ENCODE data around the gene NOD1.
A peak's percentile ranks its signal among the peaks of the same experiment; 100 is the strongest.

NOD1 gene

DNA sequence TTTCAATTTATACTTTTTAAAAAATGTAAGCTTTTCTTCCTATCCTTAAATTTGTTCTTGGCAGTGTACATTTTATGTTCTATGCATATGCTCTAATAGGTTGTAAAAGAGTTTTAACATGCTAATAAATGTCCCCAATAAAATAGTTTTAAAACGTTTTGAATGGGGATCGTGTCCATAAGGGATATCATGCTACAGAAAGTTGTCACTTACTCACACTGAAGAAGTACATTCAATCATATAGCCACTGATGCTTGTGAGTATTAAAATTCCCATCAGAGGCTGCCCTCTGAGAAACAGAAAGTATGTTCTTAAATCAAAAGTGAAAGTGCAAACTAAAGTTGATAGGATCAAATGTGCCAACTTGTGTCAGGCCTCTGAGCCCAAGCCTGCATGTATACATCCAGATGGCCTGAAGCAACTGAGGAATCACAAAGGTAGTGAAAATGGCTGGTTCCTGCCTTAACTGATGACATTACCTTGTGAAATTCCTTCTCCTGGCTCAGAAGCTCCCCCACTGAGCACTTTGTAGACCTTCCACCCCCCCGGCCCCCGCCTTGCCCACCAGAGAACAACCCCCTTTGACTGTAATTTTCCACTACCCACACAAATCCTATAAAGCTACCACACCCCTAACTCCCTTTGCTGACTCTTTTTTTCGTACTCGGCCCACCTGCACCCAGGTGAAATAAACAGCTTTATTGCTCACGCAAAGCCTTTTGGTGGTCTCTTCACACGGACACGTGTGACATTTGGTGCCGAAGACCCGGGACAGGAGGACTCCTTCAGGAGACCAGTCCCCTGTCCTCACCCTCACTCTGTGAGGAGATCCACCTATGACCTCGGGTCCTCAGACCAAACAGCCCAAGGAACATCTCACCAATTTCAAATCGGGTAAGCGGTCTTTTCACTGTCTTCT is 877 bp upstream of the NOD1 start:
- no peaks in the 10 kb centered on the region for H3K9me3 Mint-ChIP-seq
- H3K4me1 Mint-ChIP-seq = peaks cover 42% of the 10 kb centered on the region
- H3K4me3 Mint-ChIP-seq = peak overlapping the region; percentile 95 to 98
- H3K27me3 Mint-ChIP-seq = no peaks in the 10 kb centered on the region
- ATAC-seq (peak; percentile 47), DNase-seq (peak in 1 of 2 donors; percentile 35)
- peak overlapping the region; percentile 89 to 94 for H3K27ac Mint-ChIP-seq

GRCh38 chr7:30476459-30477145 is 2.0 kb downstream of the NOD1 start:
- H3K4me3 Mint-ChIP-seq = peak overlapping the region; percentile 32 to 38
- H3K27ac Mint-ChIP-seq = no peak overlapping the region
- DNase-seq = no peak
- no peak for ATAC-seq
- no peaks in the 10 kb centered on the region for H3K9me3 Mint-ChIP-seq
- H3K4me1 Mint-ChIP-seq = peaks cover 70% of the 10 kb centered on the region
- no peaks in the 10 kb centered on the region for H3K27me3 Mint-ChIP-seq

GRCh38 chr7:30475580-30475979 is 3.0 kb downstream of the NOD1 start:
- DNase-seq (no peak), ATAC-seq (no peak)
- no peaks in the 10 kb centered on the region for H3K9me3 Mint-ChIP-seq
- H3K4me1 Mint-ChIP-seq = peaks cover 80% of the 10 kb centered on the region
- peak overlapping the region in 1 of 2 donors; percentile 13 for H3K27ac Mint-ChIP-seq
- peak overlapping the region in 1 of 2 donors; percentile 19 for H3K4me3 Mint-ChIP-seq
- H3K27me3 Mint-ChIP-seq = no peaks in the 10 kb centered on the region

GRCh38 chr7:30474893-30475292 is 3.7 kb downstream of the NOD1 start:
- ATAC-seq = no peak
- H3K4me3 Mint-ChIP-seq = no peak overlapping the region

GRCh38 chr7:30474485-30474884 is 4.1 kb downstream of the NOD1 start:
- ATAC-seq = no peak

More at GRCh38 chr7:30474893-30475292, 3.7 kb downstream of the NOD1 start:
- H3K27ac Mint-ChIP-seq = no peak overlapping the region
- peaks cover 82% of the 10 kb centered on the region for H3K4me1 Mint-ChIP-seq
- no peaks in the 10 kb centered on the region for H3K9me3 Mint-ChIP-seq
- no peaks in the 10 kb centered on the region for H3K27me3 Mint-ChIP-seq
- no peak for DNase-seq

DNA sequence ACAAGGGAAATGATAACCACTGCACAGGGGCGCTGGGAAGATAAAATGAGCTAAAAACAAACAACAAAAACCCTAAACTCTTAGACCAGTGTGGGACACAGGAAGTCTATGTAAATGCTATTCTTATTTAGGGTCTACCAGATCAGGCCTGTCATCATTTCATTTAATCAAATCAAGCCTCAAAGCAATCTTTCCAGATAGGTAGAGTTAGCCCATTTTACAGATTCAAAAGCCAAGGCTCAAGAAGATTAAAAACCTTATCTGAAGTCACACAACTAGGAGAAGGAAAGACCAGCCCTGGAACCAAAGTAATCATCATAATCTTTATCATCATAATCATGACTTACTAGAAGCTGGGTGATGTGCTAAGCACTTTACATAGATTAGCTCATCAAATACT is 4.7 kb downstream of the NOD1 start:
- DNase-seq (no peak), ATAC-seq (no peak)
- no peak overlapping the region for H3K4me3 Mint-ChIP-seq
- H3K9me3 Mint-ChIP-seq = no peaks in the 10 kb centered on the region
- H3K4me1 Mint-ChIP-seq = peaks cover 84% of the 10 kb centered on the region
- no peaks in the 10 kb centered on the region for H3K27me3 Mint-ChIP-seq
- H3K27ac Mint-ChIP-seq = no peak overlapping the region

More at GRCh38 chr7:30474485-30474884, 4.1 kb downstream of the NOD1 start:
- DNase-seq = no peak
- no peaks in the 10 kb centered on the region for H3K9me3 Mint-ChIP-seq
- H3K27me3 Mint-ChIP-seq = no peaks in the 10 kb centered on the region
- H3K4me1 Mint-ChIP-seq = peaks cover 82% of the 10 kb centered on the region
- H3K4me3 Mint-ChIP-seq = no peak overlapping the region
- H3K27ac Mint-ChIP-seq = no peak overlapping the region

DNA sequence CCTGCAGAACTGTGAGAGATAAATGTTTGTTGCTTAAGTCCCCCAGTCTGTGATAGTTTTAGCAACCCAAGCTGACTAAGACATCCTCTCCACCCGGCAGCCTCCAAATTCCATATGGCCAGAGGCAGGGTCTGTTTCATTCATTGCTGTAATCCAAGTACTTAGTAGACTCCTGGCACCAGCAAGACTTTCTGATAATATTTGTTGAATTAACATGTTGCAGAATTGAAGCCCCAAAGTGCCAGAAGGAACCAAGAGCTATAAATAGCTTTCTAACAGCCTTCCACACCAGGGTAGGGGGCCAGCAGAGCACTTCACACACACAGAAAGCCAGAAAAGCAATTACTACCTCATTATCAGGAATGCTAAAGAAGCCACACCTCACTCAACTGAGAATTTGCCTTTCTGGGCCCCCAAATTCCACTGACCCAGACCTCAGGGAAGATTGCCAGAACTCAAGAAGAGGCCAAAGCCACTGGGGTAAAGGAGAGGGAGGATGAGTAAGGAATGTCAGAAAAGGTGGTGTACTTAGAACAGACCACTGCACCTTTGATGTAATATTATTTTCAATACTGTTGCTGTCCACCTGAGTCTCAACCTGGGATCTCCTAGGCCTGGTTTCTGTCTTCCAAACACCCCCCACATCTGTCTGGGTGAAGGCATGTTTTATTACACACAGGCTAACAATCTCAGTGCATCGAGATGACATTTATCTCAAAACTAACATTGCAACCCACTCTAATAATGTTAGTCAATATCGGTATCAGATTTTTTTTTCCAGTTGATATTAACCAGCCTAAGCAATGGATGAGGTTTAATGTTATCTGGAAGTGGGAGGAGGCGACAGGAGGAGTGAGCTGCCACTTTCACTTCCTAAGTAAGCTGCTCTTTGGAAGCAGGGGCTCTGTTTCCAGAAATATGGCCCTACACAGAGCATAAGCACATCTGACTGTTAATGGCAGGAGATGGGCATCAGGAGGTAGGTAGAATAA is 5.5 kb downstream of the NOD1 start:
- Mint-ChIP-seq H3K27ac (peak overlapping the region in 1 of 2 donors; percentile 38), H3K4me3 (no peak overlapping the region), H3K4me1 (peaks cover 91% of the 10 kb centered on the region), H3K27me3 (no peaks in the 10 kb centered on the region), H3K9me3 (no peaks in the 10 kb centered on the region)
- no peak for DNase-seq
- no peak for ATAC-seq

GRCh38 chr7:30472081-30472783 is 6.4 kb downstream of the NOD1 start:
- ATAC-seq (no peak), DNase-seq (no peak)
- H3K27ac Mint-ChIP-seq = peak overlapping the region; percentile 29 to 36

GRCh38 chr7:30471205-30471604 is 7.4 kb downstream of the NOD1 start:
- DNase-seq = no peak
- peak; percentile 28 for ATAC-seq
- Mint-ChIP-seq H3K4me1 (peaks cover 87% of the 10 kb centered on the region), H3K4me3 (no peak overlapping the region), H3K27ac (peak overlapping the region in 1 of 2 donors; percentile 50), H3K27me3 (no peaks in the 10 kb centered on the region), H3K9me3 (no peaks in the 10 kb centered on the region)

More at GRCh38 chr7:30472081-30472783, 6.4 kb downstream of the NOD1 start:
- H3K27me3 Mint-ChIP-seq = no peaks in the 10 kb centered on the region
- no peak overlapping the region for H3K4me3 Mint-ChIP-seq
- no peaks in the 10 kb centered on the region for H3K9me3 Mint-ChIP-seq
- peaks cover 96% of the 10 kb centered on the region for H3K4me1 Mint-ChIP-seq

GRCh38 chr7:30470771-30471170 is 7.8 kb downstream of the NOD1 start:
- Mint-ChIP-seq H3K27me3 (no peaks in the 10 kb centered on the region), H3K9me3 (no peaks in the 10 kb centered on the region), H3K4me1 (peaks cover 87% of the 10 kb centered on the region), H3K27ac (peak overlapping the region in 1 of 2 donors; percentile 50), H3K4me3 (no peak overlapping the region)
- ATAC-seq = peak; percentile 31
- no peak for DNase-seq

GRCh38 chr7:30470163-30470770 is 8.3 kb downstream of the NOD1 start:
- Mint-ChIP-seq H3K27ac (no peak overlapping the region), H3K9me3 (no peaks in the 10 kb centered on the region), H3K4me3 (no peak overlapping the region), H3K4me1 (peaks cover 87% of the 10 kb centered on the region), H3K27me3 (no peaks in the 10 kb centered on the region)
- ATAC-seq (no peak), DNase-seq (no peak)

- DNase-seq (no peak), ATAC-seq (no peak)
- H3K4me1 Mint-ChIP-seq = peaks cover 85% of the 10 kb centered on the region
- no peaks in the 10 kb centered on the region for H3K27me3 Mint-ChIP-seq
- H3K27ac Mint-ChIP-seq = no peak overlapping the region
- H3K4me3 Mint-ChIP-seq = no peak overlapping the region
- no peaks in the 10 kb centered on the region for H3K9me3 Mint-ChIP-seq
Observed at GRCh38 chr7:30469303-30469702, 9.3 kb downstream of the NOD1 start.

DNA sequence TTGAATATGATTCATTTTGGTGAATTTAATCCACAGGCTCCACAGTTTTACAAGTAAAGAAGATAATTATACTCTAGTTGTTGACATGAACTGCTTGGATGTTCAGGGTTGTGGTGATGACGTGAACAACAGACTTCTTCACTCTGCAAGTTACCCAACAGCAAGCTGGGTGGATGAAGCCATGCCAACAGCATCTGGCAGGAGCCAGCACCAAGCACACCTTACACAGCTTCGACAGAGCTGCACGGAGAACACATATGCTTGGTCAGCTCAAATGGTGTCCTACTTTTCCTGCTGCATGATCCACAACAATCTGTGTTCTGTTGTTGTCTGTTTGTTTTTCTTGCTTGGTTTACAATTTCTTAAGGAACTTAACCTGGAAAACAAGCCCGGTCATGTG is 9.8 kb downstream of the NOD1 start:
- Mint-ChIP-seq H3K27me3 (no peaks in the 10 kb centered on the region), H3K4me3 (no peak overlapping the region), H3K9me3 (no peaks in the 10 kb centered on the region), H3K27ac (no peak overlapping the region), H3K4me1 (peaks cover 83% of the 10 kb centered on the region)
- DNase-seq (no peak), ATAC-seq (no peak)

DNA sequence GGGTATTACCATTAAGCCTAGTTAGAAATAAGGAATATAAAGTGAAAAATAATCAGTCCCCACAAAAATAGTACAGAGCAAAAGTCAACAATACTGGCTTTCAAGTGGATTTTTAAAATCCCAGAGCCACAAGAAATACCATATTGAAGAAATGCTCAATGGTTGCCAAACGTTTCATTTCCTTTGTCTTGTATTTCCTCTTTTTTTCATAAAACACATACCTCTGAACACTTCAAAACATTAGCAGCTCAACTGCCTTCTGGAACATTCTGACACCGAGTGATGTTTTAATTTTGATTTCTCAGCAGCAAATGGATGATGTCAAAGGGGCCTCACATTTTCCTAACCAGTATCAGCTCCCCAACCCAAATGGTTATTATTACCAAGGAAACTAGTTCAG is 10.5 kb downstream of the NOD1 start:
- Mint-ChIP-seq H3K27ac (peak overlapping the region; percentile 57 to 60), H3K27me3 (no peaks in the 10 kb centered on the region), H3K4me3 (no peak overlapping the region), H3K9me3 (no peaks in the 10 kb centered on the region), H3K4me1 (peaks cover 78% of the 10 kb centered on the region)
- DNase-seq (no peak), ATAC-seq (no peak)
